Measurements from ENCODE around the gene TANGO2. TPM values are rescaled to one million over a fixed set of nuclear protein-coding genes. Genes with fewer than 3 reads are reported as not detected.

TANGO2 gene
- total and polyA plus RNA-seq, 10 of the 15 experiments (the other 5 are each of a cell fraction or from before 2014, with no cell fraction given) = 4.0 to 24.8 (median 20.9) TPM

DNA sequence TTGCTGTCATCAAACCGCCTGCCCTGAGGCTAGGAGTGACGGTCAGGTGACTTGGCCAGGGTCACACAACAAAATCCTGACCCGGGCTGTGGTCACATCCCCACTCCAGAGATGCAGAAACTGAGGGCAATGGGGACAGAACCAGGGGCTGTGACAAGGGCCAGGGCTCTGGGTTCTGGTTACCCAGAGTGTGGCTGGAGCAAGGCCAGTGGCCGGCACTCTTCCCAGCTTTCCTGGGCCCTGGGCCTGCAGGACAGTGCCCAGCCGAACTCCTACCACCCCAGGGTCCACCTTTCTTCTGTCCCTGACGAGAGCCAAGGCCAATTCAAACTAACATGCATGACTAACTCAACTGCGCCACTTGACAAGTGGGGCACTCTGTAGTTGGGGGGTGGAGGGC is 40.1 kb upstream of the TANGO2 start:
- 48% methylated on average over 7 of the region's 7 CpGs for WGBS (ENCODE audit: insufficient coverage, insufficient replicate concordance, low lambda C conversion rate, missing lambda C conversion rate)
- no peak for FAIRE-seq
- in situ Hi-C loops (cut with MboI) = no loop called here

GRCh38 chr22:19981171-19981960 is 39.5 kb upstream of the TANGO2 start:
- Histone ChIP-seq H3K9ac (ENCODE audit: control insufficient read depth, insufficient read depth, low read length) (no peak overlapping the region), H3K36me3 (ENCODE audit: control insufficient read depth in 2 of 2, insufficient read depth in 2 of 2, low read length in 1 of 2) (no peaks in the 10 kb centered on the region; a peak in 1 of 4 replicates), H3K9me3 (replicated peaks; ENCODE audit: control insufficient read depth, insufficient read depth, low read length) (no peaks in the 10 kb centered on the region), H2AFZ (ENCODE audit: control insufficient read depth, low read depth, low read length) (no peak overlapping the region), H3K4me1 (ENCODE audit: control insufficient read depth, insufficient read depth, low read length) (no peaks in the 10 kb centered on the region), H3K4me2 (ENCODE audit: control insufficient read depth, insufficient read depth) (no peak overlapping the region), H3K4me3 (no peak overlapping the region), H3K27me3 (replicated peaks in 1 of 2; ENCODE audit: control insufficient read depth in 2 of 2, insufficient read depth in 2 of 2, low read length in 1 of 2) (0 out of 4 replicates have a peak, but pooled peaks cover 0 to 2% of the 10 kb centered on the region in 2 experiments), H4K20me1 (ENCODE audit: control insufficient read depth, insufficient read depth) (no peaks in the 10 kb centered on the region), H3K79me2 (ENCODE audit: control insufficient read depth, insufficient read depth, low read length) (no peaks in the 10 kb centered on the region), H3K27ac (ENCODE audit: control insufficient read depth, insufficient read depth) (no peak overlapping the region)
- SMC1A ChIA-PET (ENCODE audit: uncharacterized antibody, unreplicated experiment) = no interaction called here
- in situ Hi-C loops (cut with MboI) (no loop called here), intact Hi-C loops (cut with micrococcal nuclease; ENCODE audit: unreplicated experiment) (no loop called here)
- DNase-seq (ENCODE audit: low read depth, low spot score) (no peak), ATAC-seq (no peak), FAIRE-seq (no peak)
- WGBS (ENCODE audit: insufficient coverage, insufficient replicate concordance, low lambda C conversion rate, missing lambda C conversion rate) = 65% methylated on average over 33 of the region's 33 CpGs
- BruUV-seq (replicated peaks) = no TSS peak
- CTCF ChIA-PET = no interaction called here
- POLR2A ChIA-PET = no interaction called here
- RAD21 ChIA-PET (ENCODE audit: unreplicated experiment) = no interaction called here
- TF ChIP-seq BACH1 (IDR thresholded peaks at IDR 0.05; ENCODE audit: borderline replicate concordance) (no peak), SREBF2 (IDR thresholded peaks at IDR 0.05; ENCODE audit: low read length) (no peak), ZNF384 (IDR thresholded peaks at IDR 0.05; ENCODE audit: borderline replicate concordance, low read depth, low read length) (no peak), ZNF207 (IDR thresholded peaks at IDR 0.05; ENCODE audit: borderline replicate concordance) (no peak), CHD2 (IDR thresholded peaks at IDR 0.05; ENCODE audit: borderline replicate concordance, low read depth, low read length) (no peak), RFX5 (IDR thresholded peaks at IDR 0.05; ENCODE audit: low read depth, low read length) (no peak), WRNIP1 (IDR thresholded peaks at IDR 0.05; ENCODE audit: borderline replicate concordance, low read depth, low read length) (no peak), TCF3 (IDR thresholded peaks at IDR 0.05; ENCODE audit: borderline replicate concordance, insufficient read depth, low read depth, low read length) (no peak), HDGF (IDR thresholded peaks at IDR 0.05) (no peak), RUNX3 (IDR thresholded peaks at IDR 0.05; ENCODE audit: low read length) (no peak), BCL3 (IDR thresholded peaks at IDR 0.05; ENCODE audit: borderline replicate concordance, insufficient read depth, low read depth, low read length, poor library complexity, severe bottlenecking) (no peak)
- TF ChIP-seq, protein P1, sequence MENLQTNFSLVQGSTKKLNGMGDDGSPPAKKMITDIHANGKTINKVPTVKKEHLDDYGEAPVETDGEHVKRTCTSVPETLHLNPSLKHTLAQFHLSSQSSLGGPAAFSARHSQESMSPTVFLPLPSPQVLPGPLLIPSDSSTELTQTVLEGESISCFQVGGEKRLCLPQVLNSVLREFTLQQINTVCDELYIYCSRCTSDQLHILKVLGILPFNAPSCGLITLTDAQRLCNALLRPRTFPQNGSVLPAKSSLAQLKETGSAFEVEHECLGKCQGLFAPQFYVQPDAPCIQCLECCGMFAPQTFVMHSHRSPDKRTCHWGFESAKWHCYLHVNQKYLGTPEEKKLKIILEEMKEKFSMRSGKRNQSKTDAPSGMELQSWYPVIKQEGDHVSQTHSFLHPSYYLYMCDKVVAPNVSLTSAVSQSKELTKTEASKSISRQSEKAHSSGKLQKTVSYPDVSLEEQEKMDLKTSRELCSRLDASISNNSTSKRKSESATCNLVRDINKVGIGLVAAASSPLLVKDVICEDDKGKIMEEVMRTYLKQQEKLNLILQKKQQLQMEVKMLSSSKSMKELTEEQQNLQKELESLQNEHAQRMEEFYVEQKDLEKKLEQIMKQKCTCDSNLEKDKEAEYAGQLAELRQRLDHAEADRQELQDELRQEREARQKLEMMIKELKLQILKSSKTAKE (IDR thresholded peaks at IDR 0.05; ENCODE audit: low read depth, poor library complexity, severe bottlenecking) = no peak

More for the DNA sequence above, 40.1 kb upstream of the TANGO2 start:
- Histone ChIP-seq H3K9ac (ENCODE audit: control insufficient read depth, insufficient read depth, low read length) (no peak overlapping the region), H3K27ac (ENCODE audit: control insufficient read depth, insufficient read depth) (no peak overlapping the region), H3K4me2 (ENCODE audit: control insufficient read depth, insufficient read depth) (no peak overlapping the region), H3K9me3 (replicated peaks; ENCODE audit: control insufficient read depth, insufficient read depth, low read length) (no peaks in the 10 kb centered on the region), H2AFZ (ENCODE audit: control insufficient read depth, low read depth, low read length) (no peak overlapping the region), H3K27me3 (replicated peaks in 1 of 2; ENCODE audit: control insufficient read depth in 2 of 2, insufficient read depth in 2 of 2, low read length in 1 of 2) (no peaks in the 10 kb centered on the region), H3K4me1 (ENCODE audit: control insufficient read depth, insufficient read depth, low read length) (no peaks in the 10 kb centered on the region), H3K36me3 (ENCODE audit: control insufficient read depth in 2 of 2, insufficient read depth in 2 of 2, low read length in 1 of 2) (no peaks in the 10 kb centered on the region; a peak in 1 of 4 replicates), H3K4me3 (no peak overlapping the region), H3K79me2 (ENCODE audit: control insufficient read depth, insufficient read depth, low read length) (no peaks in the 10 kb centered on the region), H4K20me1 (ENCODE audit: control insufficient read depth, insufficient read depth) (no peaks in the 10 kb centered on the region)
- RAD21 ChIA-PET (ENCODE audit: unreplicated experiment) = no interaction called here
- SMC1A ChIA-PET (ENCODE audit: uncharacterized antibody, unreplicated experiment) = no interaction called here
- DNase-seq (ENCODE audit: low read depth, low spot score) = no peak
- ATAC-seq = no peak
- TF ChIP-seq ZBED1 (IDR thresholded peaks at IDR 0.05; ENCODE audit: borderline replicate concordance) = no peak
- intact Hi-C loops (cut with micrococcal nuclease; ENCODE audit: unreplicated experiment) = no loop called here
- BruUV-seq (replicated peaks) = no TSS peak
- POLR2A ChIA-PET = no interaction called here
- CTCF ChIA-PET = no interaction called here
